ENCODE measurements around the gene RAI14.

DNA sequence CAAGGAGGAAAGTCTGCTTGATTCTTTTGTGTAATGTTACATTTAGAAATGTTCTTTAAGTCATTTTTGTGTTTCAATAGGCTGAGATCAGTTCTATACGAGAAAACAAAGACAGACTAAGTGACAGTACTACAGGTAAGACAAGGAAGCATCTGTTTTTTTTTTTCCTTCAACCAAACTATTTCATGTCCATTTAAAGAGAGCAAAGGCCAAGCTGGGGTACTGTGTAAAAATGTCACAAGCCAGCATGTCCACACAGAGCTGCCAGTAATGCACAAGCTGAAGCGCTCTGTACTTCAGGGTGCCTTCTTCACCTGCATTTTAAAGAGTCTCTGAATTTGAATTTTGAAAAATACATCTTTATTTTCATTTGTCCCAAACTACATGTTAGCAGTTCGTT lies 162.6 kb downstream of the RAI14 start:
- TF ChIP-seq, protein P1, sequence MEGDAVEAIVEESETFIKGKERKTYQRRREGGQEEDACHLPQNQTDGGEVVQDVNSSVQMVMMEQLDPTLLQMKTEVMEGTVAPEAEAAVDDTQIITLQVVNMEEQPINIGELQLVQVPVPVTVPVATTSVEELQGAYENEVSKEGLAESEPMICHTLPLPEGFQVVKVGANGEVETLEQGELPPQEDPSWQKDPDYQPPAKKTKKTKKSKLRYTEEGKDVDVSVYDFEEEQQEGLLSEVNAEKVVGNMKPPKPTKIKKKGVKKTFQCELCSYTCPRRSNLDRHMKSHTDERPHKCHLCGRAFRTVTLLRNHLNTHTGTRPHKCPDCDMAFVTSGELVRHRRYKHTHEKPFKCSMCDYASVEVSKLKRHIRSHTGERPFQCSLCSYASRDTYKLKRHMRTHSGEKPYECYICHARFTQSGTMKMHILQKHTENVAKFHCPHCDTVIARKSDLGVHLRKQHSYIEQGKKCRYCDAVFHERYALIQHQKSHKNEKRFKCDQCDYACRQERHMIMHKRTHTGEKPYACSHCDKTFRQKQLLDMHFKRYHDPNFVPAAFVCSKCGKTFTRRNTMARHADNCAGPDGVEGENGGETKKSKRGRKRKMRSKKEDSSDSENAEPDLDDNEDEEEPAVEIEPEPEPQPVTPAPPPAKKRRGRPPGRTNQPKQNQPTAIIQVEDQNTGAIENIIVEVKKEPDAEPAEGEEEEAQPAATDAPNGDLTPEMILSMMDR (IDR thresholded peaks at IDR 0.05; ENCODE audit: poor library complexity), result no peak
- TF ChIP-seq EZH2 (IDR thresholded peaks at IDR 0.05; ENCODE audit: borderline replicate concordance), result no peak
- no peak for TF ChIP-seq EZH2phosphoT487 (IDR thresholded peaks at IDR 0.05; ENCODE audit: low read depth, severe bottlenecking, unreplicated experiment)
